Liver (tissue), 9 donors: Measurements from ENCODE around the gene ZNF578. TPM values are rescaled to one million over a fixed set of nuclear protein-coding genes. Genes with fewer than 3 reads are reported as not detected.
A peak's percentile ranks its signal among the peaks of the same experiment; 100 is the strongest.
"Not testable (repeated sequence)": the region's sequence is repeated elsewhere in the genome, so short reads cannot be mapped to it uniquely, and the experiment has no call there.

Source experiments
- DNase-seq: peaks from one replicate; pipeline ENCODE4 v3.0.0-alpha.2; 2017; ENCODE audit warnings: low spot score
- H3K27ac ChIP-seq, 2 donors: one replicate each; pipeline ENCODE4 v1.7.0; 2013; ENCODE audit warnings: inconsistent platforms in 2 of 2, low read length in 2 of 2, control low read depth in 1 of 2, low read depth in 1 of 2, mild to moderate bottlenecking in 1 of 2
- H3K27me3 ChIP-seq, 4 donors: one replicate each; pipeline versions ENCODE4 v1.6.1 to v1.7.0; 2013; ENCODE audit warnings: low read length in 3 of 4, inconsistent platforms in 1 of 4, mild to moderate bottlenecking in 1 of 4, moderate library complexity in 1 of 4; ENCODE audit not compliant: control insufficient read depth in 4 of 4, insufficient read depth in 4 of 4
- H3K36me3 ChIP-seq, 4 donors: one replicate each; pipeline versions ENCODE4 v1.6.1 to v1.7.0; 2013; ENCODE audit warnings: low read length in 3 of 4, mild to moderate bottlenecking in 3 of 4, low read depth in 1 of 4, moderate library complexity in 1 of 4; ENCODE audit not compliant: control insufficient read depth in 4 of 4, insufficient read depth in 3 of 4
- H3K4me1 ChIP-seq, 4 donors: one replicate each; pipeline versions ENCODE4 v1.6.1 to v1.7.0; 2013; ENCODE audit warnings: low read length in 3 of 4, mild to moderate bottlenecking in 3 of 4, moderate library complexity in 1 of 4; ENCODE audit not compliant: control insufficient read depth in 4 of 4, insufficient read depth in 4 of 4
- H3K4me3 ChIP-seq, 3 donors: one replicate each; pipeline versions ENCODE4 v1.6.1 to v1.7.0; 2013; ENCODE audit warnings: low read length in 3 of 3, control low read depth in 1 of 3, low read depth in 1 of 3, mild to moderate bottlenecking in 1 of 3
- H3K9ac ChIP-seq, 2 donors: one replicate each; pipeline ENCODE4 v1.7.0; 2013; ENCODE audit warnings: low read length in 2 of 2, mild to moderate bottlenecking in 2 of 2, moderate library complexity in 2 of 2, control low read depth in 1 of 2, low read depth in 1 of 2
- H3K9me3 ChIP-seq, 4 donors: one replicate each; pipeline versions ENCODE4 v1.6.1 to v1.7.0; 2013; ENCODE audit warnings: low read length in 3 of 4; ENCODE audit not compliant: control insufficient read depth in 4 of 4
- ATF3 ChIP-seq: IDR thresholded peaks from 2 replicates; pipeline ENCODE4 v1.6.1; 2016; ENCODE audit warnings: antibody characterized with exemption
- FOXA1 ChIP-seq: IDR thresholded peaks from 2 replicates; pipeline ENCODE4 v1.6.1; 2016; ENCODE audit warnings: antibody characterized with exemption
- FOXA2 ChIP-seq: IDR thresholded peaks from 2 replicates; pipeline ENCODE4 v1.6.1; 2016; ENCODE audit warnings: antibody characterized with exemption
- HNF4A ChIP-seq, 2 donors: conservative IDR thresholded peaks; 2 replicates each; pipeline ENCODE4 v1.6.1; 2016; ENCODE audit warnings: antibody characterized with exemption in 2 of 2, mild to moderate bottlenecking in 2 of 2
- HNF4G ChIP-seq: IDR thresholded peaks from 2 replicates; pipeline ENCODE4 v1.6.1; 2016; ENCODE audit warnings: antibody characterized with exemption
- JUND ChIP-seq, 2 donors: IDR thresholded peaks; 2 replicates each; pipeline ENCODE4 v1.6.1; 2016; ENCODE audit warnings: antibody characterized with exemption in 2 of 2
- NR2F2 ChIP-seq: IDR thresholded peaks from 2 replicates; pipeline ENCODE4 v1.6.1; 2016; ENCODE audit warnings: antibody characterized with exemption
- RAD21 ChIP-seq, 2 donors: IDR thresholded peaks; 2 replicates each; pipeline ENCODE4 v1.6.1; 2016; ENCODE audit warnings: antibody characterized with exemption in 2 of 2, mild to moderate bottlenecking in 2 of 2
- RXRA ChIP-seq, 2 donors: IDR thresholded peaks; 2 replicates each; pipeline ENCODE4 v1.6.1; 2017 to 2018; ENCODE audit warnings: antibody characterized with exemption in 2 of 2, mild to moderate bottlenecking in 1 of 2
- TAF1 ChIP-seq: conservative IDR thresholded peaks from 2 replicates; pipeline ENCODE4 v1.6.1; 2016; ENCODE audit warnings: antibody characterized with exemption, mild to moderate bottlenecking
- YY1 ChIP-seq: IDR thresholded peaks from 2 replicates; pipeline ENCODE4 v1.6.1; 2016; ENCODE audit warnings: antibody characterized with exemption, mild to moderate bottlenecking
- WGBS: extraction: QIAGEN DNeasy Blood & Tissue Kit; methylation state at CpG from one replicate; pipeline ENCODE4 v1.1.7; 2013; 5-methylcytosine and 5-hydroxymethylcytosine counted together
- polyA plus RNA-seq, 2 donors: library from polyadenylated mRNA; stranded (reverse) in 1 of 2; unstranded in 1 of 2; fragments of 200-250 nt in 1 of 2; fragments of >200 nt in 1 of 2; fragmentation: Nextera tagmentation in 1 of 2; extraction: Ambion mirVana in 1 of 2; gene quantifications; one replicate each; pipeline versions ENCODE4 v1.2.1 to v1.2.3, GENCODE V29; 2013 to 2015
- total RNA-seq, 2 donors: library from RNA; depleted of rRNA; stranded (reverse); fragments of >200 nt; gene quantifications; one replicate each; pipeline ENCODE4 v1.2.3, GENCODE V29; 2014
- TF ChIP-seq, protein P1 (sequence below): IDR thresholded peaks from 2 replicates; pipeline ENCODE4 v1.6.1; 2016; ENCODE audit warnings: antibody characterized with exemption
- TF ChIP-seq, protein P2 (sequence below): IDR thresholded peaks from 2 replicates; pipeline ENCODE4 v1.6.1; 2016; ENCODE audit warnings: antibody characterized with exemption, mild to moderate bottlenecking
- TF ChIP-seq, protein P3 (sequence below): fragments of 150-350 bp; IDR thresholded peaks from 2 replicates; pipeline ENCODE4 v1.5.1; 2017; ENCODE audit warnings: improper control_type of control experiment, low read depth, low read length; ENCODE audit not compliant: missing input control
- donor health status: healthy.
- donor health status: healthy.
- donor health status: healthy.
- donor health status: healthy.
- donor health status: healthy.

The ZNF578 gene
- total and polyA plus RNA-seq, 4 donors: 0.09 to 0.56 (median 0.25) TPM; not detected in 1

- H3K9ac ChIP-seq, H3K27me3 ChIP-seq, DNase-seq, H3K4me3 ChIP-seq, H3K36me3 ChIP-seq, H3K4me1 ChIP-seq, H3K27ac ChIP-seq: not testable (repeated sequence)
- 84% methylated on average over 12 of the region's 12 CpGs for WGBS
- H3K9me3 ChIP-seq: peaks cover 4 to 17% (median 15%) of the 10 kb centered on the region in 4 donors
Observed at GRCh38 chr19:52500991-52501390, 47.6 kb downstream of the ZNF578 start.

- H3K27ac ChIP-seq: no peak overlapping the region
- peaks cover 7 to 14% (median 11%) of the 10 kb centered on the region in 4 donors for H3K9me3 ChIP-seq
- no peak for DNase-seq
- 86% methylated on average over 5 of the region's 5 CpGs for WGBS
- H3K4me1 ChIP-seq: no peaks in the 10 kb centered on the region
- TF ChIP-seq FOXA1 (no peak), RXRA (IDR thresholded peaks at IDR 0.05) (no peak), HNF4A (conservative IDR thresholded peaks at IDR 0.05) (no peak), HNF4G (no peak), ATF3 (no peak), FOXA2 (no peak), TAF1 (no peak), JUND (IDR thresholded peaks at IDR 0.05) (no peak), NR2F2 (no peak), RAD21 (IDR thresholded peaks at IDR 0.05) (no peak), YY1 (no peak)
- TF ChIP-seq, protein P1, sequence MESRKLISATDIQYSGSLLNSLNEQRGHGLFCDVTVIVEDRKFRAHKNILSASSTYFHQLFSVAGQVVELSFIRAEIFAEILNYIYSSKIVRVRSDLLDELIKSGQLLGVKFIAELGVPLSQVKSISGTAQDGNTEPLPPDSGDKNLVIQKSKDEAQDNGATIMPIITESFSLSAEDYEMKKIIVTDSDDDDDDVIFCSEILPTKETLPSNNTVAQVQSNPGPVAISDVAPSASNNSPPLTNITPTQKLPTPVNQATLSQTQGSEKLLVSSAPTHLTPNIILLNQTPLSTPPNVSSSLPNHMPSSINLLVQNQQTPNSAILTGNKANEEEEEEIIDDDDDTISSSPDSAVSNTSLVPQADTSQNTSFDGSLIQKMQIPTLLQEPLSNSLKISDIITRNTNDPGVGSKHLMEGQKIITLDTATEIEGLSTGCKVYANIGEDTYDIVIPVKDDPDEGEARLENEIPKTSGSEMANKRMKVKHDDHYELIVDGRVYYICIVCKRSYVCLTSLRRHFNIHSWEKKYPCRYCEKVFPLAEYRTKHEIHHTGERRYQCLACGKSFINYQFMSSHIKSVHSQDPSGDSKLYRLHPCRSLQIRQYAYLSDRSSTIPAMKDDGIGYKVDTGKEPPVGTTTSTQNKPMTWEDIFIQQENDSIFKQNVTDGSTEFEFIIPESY: no peak
- TF ChIP-seq, protein P2, sequence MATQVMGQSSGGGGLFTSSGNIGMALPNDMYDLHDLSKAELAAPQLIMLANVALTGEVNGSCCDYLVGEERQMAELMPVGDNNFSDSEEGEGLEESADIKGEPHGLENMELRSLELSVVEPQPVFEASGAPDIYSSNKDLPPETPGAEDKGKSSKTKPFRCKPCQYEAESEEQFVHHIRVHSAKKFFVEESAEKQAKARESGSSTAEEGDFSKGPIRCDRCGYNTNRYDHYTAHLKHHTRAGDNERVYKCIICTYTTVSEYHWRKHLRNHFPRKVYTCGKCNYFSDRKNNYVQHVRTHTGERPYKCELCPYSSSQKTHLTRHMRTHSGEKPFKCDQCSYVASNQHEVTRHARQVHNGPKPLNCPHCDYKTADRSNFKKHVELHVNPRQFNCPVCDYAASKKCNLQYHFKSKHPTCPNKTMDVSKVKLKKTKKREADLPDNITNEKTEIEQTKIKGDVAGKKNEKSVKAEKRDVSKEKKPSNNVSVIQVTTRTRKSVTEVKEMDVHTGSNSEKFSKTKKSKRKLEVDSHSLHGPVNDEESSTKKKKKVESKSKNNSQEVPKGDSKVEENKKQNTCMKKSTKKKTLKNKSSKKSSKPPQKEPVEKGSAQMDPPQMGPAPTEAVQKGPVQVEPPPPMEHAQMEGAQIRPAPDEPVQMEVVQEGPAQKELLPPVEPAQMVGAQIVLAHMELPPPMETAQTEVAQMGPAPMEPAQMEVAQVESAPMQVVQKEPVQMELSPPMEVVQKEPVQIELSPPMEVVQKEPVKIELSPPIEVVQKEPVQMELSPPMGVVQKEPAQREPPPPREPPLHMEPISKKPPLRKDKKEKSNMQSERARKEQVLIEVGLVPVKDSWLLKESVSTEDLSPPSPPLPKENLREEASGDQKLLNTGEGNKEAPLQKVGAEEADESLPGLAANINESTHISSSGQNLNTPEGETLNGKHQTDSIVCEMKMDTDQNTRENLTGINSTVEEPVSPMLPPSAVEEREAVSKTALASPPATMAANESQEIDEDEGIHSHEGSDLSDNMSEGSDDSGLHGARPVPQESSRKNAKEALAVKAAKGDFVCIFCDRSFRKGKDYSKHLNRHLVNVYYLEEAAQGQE: no peak
- TF ChIP-seq, protein P3, sequence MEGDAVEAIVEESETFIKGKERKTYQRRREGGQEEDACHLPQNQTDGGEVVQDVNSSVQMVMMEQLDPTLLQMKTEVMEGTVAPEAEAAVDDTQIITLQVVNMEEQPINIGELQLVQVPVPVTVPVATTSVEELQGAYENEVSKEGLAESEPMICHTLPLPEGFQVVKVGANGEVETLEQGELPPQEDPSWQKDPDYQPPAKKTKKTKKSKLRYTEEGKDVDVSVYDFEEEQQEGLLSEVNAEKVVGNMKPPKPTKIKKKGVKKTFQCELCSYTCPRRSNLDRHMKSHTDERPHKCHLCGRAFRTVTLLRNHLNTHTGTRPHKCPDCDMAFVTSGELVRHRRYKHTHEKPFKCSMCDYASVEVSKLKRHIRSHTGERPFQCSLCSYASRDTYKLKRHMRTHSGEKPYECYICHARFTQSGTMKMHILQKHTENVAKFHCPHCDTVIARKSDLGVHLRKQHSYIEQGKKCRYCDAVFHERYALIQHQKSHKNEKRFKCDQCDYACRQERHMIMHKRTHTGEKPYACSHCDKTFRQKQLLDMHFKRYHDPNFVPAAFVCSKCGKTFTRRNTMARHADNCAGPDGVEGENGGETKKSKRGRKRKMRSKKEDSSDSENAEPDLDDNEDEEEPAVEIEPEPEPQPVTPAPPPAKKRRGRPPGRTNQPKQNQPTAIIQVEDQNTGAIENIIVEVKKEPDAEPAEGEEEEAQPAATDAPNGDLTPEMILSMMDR: no peak
- H3K27me3 ChIP-seq: no peaks in the 10 kb centered on the region
- H3K9ac ChIP-seq: no peak overlapping the region
- H3K4me3 ChIP-seq: peak overlapping the region in 1 of 3 donors; percentile 22
- no peaks in the 10 kb centered on the region for H3K36me3 ChIP-seq
Observed at GRCh38 chr19:52507266-52507665, 53.9 kb downstream of the ZNF578 start.
